ENCODE measurements around the gene TOMM20.

TOMM20 gene

GRCh38 chr1:235124111-235124510 lies 4.5 kb downstream of the TOMM20 start:
- H3K36me3 ChIP-seq (ENCODE audit: control insufficient read depth, insufficient read depth, low read length): no peaks in the 10 kb centered on the region
- H3K27me3 ChIP-seq (ENCODE audit: control insufficient read depth, insufficient read depth, low read length, poor library complexity, severe bottlenecking): no peaks in the 10 kb centered on the region
- WGBS, 2 experiments: 89 to 95% methylated on average over 9 of the region's 9 CpGs
- no peak overlapping the region for H3K4me3 ChIP-seq (ENCODE audit: insufficient read depth, low read depth, low read length)
- H3K9me3 ChIP-seq (ENCODE audit: control insufficient read depth, low read length): no peaks in the 10 kb centered on the region
- H3K4me1 ChIP-seq (ENCODE audit: control insufficient read depth, insufficient read depth, low read length): no peaks in the 10 kb centered on the region
- H3K27ac ChIP-seq (ENCODE audit: insufficient read depth, low read depth, low read length, poor library complexity, severe bottlenecking): no peak overlapping the region

- 91 to 100% methylated on average over 1 of the region's 1 CpG for WGBS, 2 experiments
- Histone ChIP-seq H3K27ac (ENCODE audit: insufficient read depth, low read depth, low read length, poor library complexity, severe bottlenecking) (no peak overlapping the region), H3K36me3 (ENCODE audit: control insufficient read depth, insufficient read depth, low read length) (peaks cover 15% of the 10 kb centered on the region), H3K4me3 (ENCODE audit: insufficient read depth, low read depth, low read length) (no peak overlapping the region), H3K9me3 (ENCODE audit: control insufficient read depth, low read length) (no peaks in the 10 kb centered on the region), H3K4me1 (ENCODE audit: control insufficient read depth, insufficient read depth, low read length) (no peaks in the 10 kb centered on the region), H3K27me3 (ENCODE audit: control insufficient read depth, insufficient read depth, low read length, poor library complexity, severe bottlenecking) (no peaks in the 10 kb centered on the region)
Measured at GRCh38 chr1:235122348-235122747, 6.3 kb downstream of the TOMM20 start.

DNA sequence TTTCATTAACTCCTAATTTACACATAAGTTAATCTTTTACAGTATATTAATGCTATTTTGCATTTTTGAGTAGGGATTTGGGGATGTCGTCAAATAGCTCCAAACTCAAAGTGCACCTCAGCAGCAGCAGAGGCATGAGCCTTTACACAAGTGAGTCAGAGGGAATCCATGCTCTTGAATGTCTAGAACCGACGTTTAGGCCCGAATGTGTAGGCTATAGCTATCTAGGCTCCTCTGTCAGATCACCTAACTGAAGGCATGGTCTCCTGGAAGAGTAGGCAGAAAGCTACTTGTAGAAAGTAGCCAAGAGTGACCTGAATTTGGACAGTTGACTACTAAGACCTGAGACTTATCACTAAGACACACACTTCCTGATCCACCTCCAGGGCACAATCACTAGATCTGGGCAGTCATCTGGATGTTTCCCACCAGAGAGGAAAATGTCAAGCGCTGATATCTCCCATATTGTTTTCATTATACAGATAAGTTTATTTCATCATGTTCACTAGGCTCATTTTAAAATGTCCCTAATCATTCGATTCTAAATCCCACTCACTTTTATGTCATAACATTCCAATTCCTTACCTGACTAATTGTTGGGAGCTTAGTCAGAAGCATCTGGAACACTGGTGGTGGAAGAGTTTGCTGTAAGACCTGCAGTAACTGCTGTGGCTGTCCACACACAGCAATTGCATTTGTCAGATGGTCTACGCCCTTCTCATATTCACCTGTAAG lies 15.3 kb downstream of the TOMM20 start:
- Histone ChIP-seq H3K36me3 (ENCODE audit: control insufficient read depth, insufficient read depth, low read length) (peaks cover 62% of the 10 kb centered on the region), H3K27ac (ENCODE audit: insufficient read depth, low read depth, low read length, poor library complexity, severe bottlenecking) (no peak overlapping the region), H3K4me3 (ENCODE audit: insufficient read depth, low read depth, low read length) (no peak overlapping the region), H3K4me1 (ENCODE audit: control insufficient read depth, insufficient read depth, low read length) (no peaks in the 10 kb centered on the region), H3K9me3 (ENCODE audit: control insufficient read depth, low read length) (no peaks in the 10 kb centered on the region), H3K27me3 (ENCODE audit: control insufficient read depth, insufficient read depth, low read length, poor library complexity, severe bottlenecking) (no peaks in the 10 kb centered on the region)
- 94 to 95% methylated on average over 7 of the region's 7 CpGs for whole genome bisulfite sequencing, 2 experiments

DNA sequence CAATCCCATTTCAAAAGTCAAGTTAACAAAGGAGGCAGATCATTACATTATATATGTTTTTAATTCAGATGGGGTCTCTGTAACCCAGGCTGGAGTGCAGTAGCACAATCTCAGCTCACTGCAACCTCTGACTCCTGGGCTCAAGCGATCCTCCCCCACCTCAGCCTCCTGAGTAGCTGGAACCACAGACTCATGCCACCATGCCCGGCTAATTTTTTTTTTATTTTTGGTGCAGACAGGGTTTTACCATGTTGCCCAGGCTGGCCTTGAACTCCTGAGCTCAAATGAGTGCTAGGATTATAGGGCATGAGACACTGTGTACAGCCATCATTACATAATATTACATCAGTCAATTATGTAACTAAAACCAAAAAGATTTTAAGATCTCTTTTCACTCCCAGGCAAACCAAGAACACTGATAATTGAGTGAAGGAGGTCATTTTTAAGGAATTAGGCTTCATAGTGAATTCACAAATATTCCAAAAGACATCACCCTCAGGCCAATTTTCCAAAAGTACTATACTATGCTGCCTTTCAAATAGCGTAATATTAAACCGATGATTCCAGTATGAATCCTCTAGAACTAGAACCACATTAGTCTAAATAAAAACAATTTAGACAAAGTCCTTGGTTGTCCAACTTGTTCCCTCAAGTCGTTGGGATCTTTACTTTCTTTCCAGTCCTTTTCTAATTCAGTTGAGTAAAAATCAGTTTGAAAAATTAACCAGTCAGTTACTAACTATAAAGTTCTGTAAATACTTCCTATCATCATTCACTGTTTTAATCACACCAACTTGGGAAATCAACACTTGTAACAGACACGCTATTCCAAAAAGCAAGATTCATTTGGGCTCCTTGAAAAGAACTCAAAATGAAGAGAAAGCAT lies 16.1 kb downstream of the TOMM20 start:
- Histone ChIP-seq H3K36me3 (ENCODE audit: control insufficient read depth, insufficient read depth, low read length) (peaks cover 54% of the 10 kb centered on the region), H3K4me3 (ENCODE audit: insufficient read depth, low read depth, low read length) (no peak overlapping the region), H3K9me3 (ENCODE audit: control insufficient read depth, low read length) (no peaks in the 10 kb centered on the region), H3K27me3 (ENCODE audit: control insufficient read depth, insufficient read depth, low read length, poor library complexity, severe bottlenecking) (no peaks in the 10 kb centered on the region), H3K4me1 (ENCODE audit: control insufficient read depth, insufficient read depth, low read length) (no peaks in the 10 kb centered on the region), H3K27ac (ENCODE audit: insufficient read depth, low read depth, low read length, poor library complexity, severe bottlenecking) (no peak overlapping the region)
- 96 to 98% methylated on average over 6 of the region's 6 CpGs for WGBS, 2 experiments

DNA sequence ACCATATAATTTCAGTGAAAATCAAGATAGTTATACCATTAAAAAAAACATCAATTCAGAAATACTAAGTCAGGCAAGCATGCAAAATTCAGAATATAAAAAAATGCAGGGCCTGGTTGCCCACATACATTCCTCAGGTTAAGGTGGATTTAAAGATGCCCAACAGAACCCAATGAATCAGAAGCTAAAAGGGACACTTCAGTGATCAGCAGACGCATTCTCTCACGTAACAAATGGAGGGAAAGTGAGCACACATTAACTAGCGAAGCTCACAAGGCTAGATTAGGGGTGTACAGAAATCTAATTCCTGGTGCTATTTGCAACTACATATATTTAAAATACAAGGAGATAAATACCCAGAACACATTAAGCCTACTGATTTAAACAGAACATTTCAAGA lies 17.5 kb downstream of the TOMM20 start:
- H3K36me3 ChIP-seq (ENCODE audit: control insufficient read depth, insufficient read depth, low read length): peaks cover 49% of the 10 kb centered on the region
- no peak overlapping the region for H3K4me3 ChIP-seq (ENCODE audit: insufficient read depth, low read depth, low read length)
- WGBS, 2 experiments: 96 to 98% methylated on average over 3 of the region's 3 CpGs
- H3K4me1 ChIP-seq (ENCODE audit: control insufficient read depth, insufficient read depth, low read length): no peaks in the 10 kb centered on the region
- no peak overlapping the region for H3K27ac ChIP-seq (ENCODE audit: insufficient read depth, low read depth, low read length, poor library complexity, severe bottlenecking)
- H3K27me3 ChIP-seq (ENCODE audit: control insufficient read depth, insufficient read depth, low read length, poor library complexity, severe bottlenecking): no peaks in the 10 kb centered on the region
- no peaks in the 10 kb centered on the region for H3K9me3 ChIP-seq (ENCODE audit: control insufficient read depth, low read length)

- H3K36me3 ChIP-seq (ENCODE audit: control insufficient read depth, insufficient read depth, low read length): peaks cover 33% of the 10 kb centered on the region
- no peaks in the 10 kb centered on the region for H3K27me3 ChIP-seq (ENCODE audit: control insufficient read depth, insufficient read depth, low read length, poor library complexity, severe bottlenecking)
- H3K27ac ChIP-seq (ENCODE audit: insufficient read depth, low read depth, low read length, poor library complexity, severe bottlenecking): no peak overlapping the region
- WGBS, 2 experiments: 93 to 94% methylated on average over 11 of the region's 11 CpGs
- peaks cover 4% of the 10 kb centered on the region for H3K4me1 ChIP-seq (ENCODE audit: control insufficient read depth, insufficient read depth, low read length)
- no peak overlapping the region for H3K4me3 ChIP-seq (ENCODE audit: insufficient read depth, low read depth, low read length)
- no peaks in the 10 kb centered on the region for H3K9me3 ChIP-seq (ENCODE audit: control insufficient read depth, low read length)
Measured at GRCh38 chr1:235108876-235109275, 19.8 kb downstream of the TOMM20 start.

GRCh38 chr1:235108185-235108593 lies 20.4 kb downstream of the TOMM20 start:
- Histone ChIP-seq H3K4me3 (ENCODE audit: insufficient read depth, low read depth, low read length) (no peak overlapping the region), H3K4me1 (ENCODE audit: control insufficient read depth, insufficient read depth, low read length) (peaks cover 4% of the 10 kb centered on the region), H3K27me3 (ENCODE audit: control insufficient read depth, insufficient read depth, low read length, poor library complexity, severe bottlenecking) (no peaks in the 10 kb centered on the region), H3K36me3 (ENCODE audit: control insufficient read depth, insufficient read depth, low read length) (peaks cover 28% of the 10 kb centered on the region), H3K27ac (ENCODE audit: insufficient read depth, low read depth, low read length, poor library complexity, severe bottlenecking) (no peak overlapping the region), H3K9me3 (ENCODE audit: control insufficient read depth, low read length) (no peaks in the 10 kb centered on the region)
- 91 to 96% methylated on average over 1 of the region's 1 CpG for WGBS, 2 experiments

- Histone ChIP-seq H3K4me3 (ENCODE audit: insufficient read depth, low read depth, low read length) (no peak overlapping the region), H3K36me3 (ENCODE audit: control insufficient read depth, insufficient read depth, low read length) (peaks cover 22% of the 10 kb centered on the region), H3K4me1 (ENCODE audit: control insufficient read depth, insufficient read depth, low read length) (peaks cover 4% of the 10 kb centered on the region), H3K27me3 (ENCODE audit: control insufficient read depth, insufficient read depth, low read length, poor library complexity, severe bottlenecking) (no peaks in the 10 kb centered on the region), H3K9me3 (ENCODE audit: control insufficient read depth, low read length) (no peaks in the 10 kb centered on the region), H3K27ac (ENCODE audit: insufficient read depth, low read depth, low read length, poor library complexity, severe bottlenecking) (no peak overlapping the region)
- 95 to 96% methylated on average over 16 of the region's 16 CpGs for WGBS, 2 experiments
Measured at GRCh38 chr1:235107368-235108184, 21.1 kb downstream of the TOMM20 start.

DNA sequence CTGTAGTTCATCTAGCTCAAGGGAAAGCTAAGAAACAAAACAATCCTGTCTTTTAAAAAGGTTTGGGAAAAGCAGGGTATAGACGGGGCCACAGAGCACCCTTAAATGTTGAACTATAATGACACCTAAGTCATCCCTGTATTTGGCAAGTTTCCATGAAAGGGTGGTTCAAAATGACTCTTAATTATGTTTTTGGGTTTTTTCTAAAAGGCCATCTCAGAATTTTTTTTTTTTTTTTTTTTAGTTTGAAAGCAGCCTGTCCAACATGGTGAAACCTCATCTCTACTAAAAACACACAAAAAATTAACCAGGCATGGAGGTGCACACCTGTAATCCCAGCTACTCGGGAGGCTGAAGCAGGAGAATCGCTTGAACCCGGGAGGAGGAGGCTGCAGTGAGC lies 22.2 kb downstream of the TOMM20 start:
- WGBS, 2 experiments: 89 to 94% methylated on average over 4 of the region's 4 CpGs
- H3K27me3 ChIP-seq (ENCODE audit: control insufficient read depth, insufficient read depth, low read length, poor library complexity, severe bottlenecking): no peaks in the 10 kb centered on the region
- H3K4me3 ChIP-seq (ENCODE audit: insufficient read depth, low read depth, low read length): no peak overlapping the region
- peaks cover 13% of the 10 kb centered on the region for H3K36me3 ChIP-seq (ENCODE audit: control insufficient read depth, insufficient read depth, low read length)
- no peak overlapping the region for H3K27ac ChIP-seq (ENCODE audit: insufficient read depth, low read depth, low read length, poor library complexity, severe bottlenecking)
- peaks cover 4% of the 10 kb centered on the region for H3K4me1 ChIP-seq (ENCODE audit: control insufficient read depth, insufficient read depth, low read length)
- no peaks in the 10 kb centered on the region for H3K9me3 ChIP-seq (ENCODE audit: control insufficient read depth, low read length)
